Lung microvascular endothelial cell (primary cell): Measurements from ENCODE around the gene MBD3L2B. TPM values are rescaled to one million over a fixed set of nuclear protein-coding genes. Genes with fewer than 3 reads are reported as not detected.

Source experiments
- total RNA-seq: library from RNA; depleted of rRNA; stranded (reverse); fragments of >200 nt; gene quantifications from 2 replicates; pipeline ENCODE4 v1.2.1, GENCODE V29; 2014

The MBD3L2B gene
- total RNA-seq, 1 donor from 2014 or later: not detected

Other genes with a start within 250 kb of the MBD3L2B start
- 0.22 TPM in 1 of 2 replicates, not detected in the other for gene VAV1, start 248.7 kb downstream of the MBD3L2B start, total RNA-seq
- gene ADGRE1, start 133.9 kb downstream of the MBD3L2B start, total RNA-seq: not detected in 2 replicates
- not detected in 2 replicates for gene MBD3L5, start 9.1 kb upstream of the MBD3L2B start, total RNA-seq
- not detected in 2 replicates for gene MBD3L4, start 18.7 kb upstream of the MBD3L2B start, total RNA-seq
- not detected in 2 replicates for gene MBD3L2, start 27.9 kb upstream of the MBD3L2B start, total RNA-seq
- not detected in 2 replicates for gene MBD3L3, start 37.2 kb upstream of the MBD3L2B start, total RNA-seq
- 10.0 and 17.5 TPM in 2 replicates for gene ZNF557, start 48.3 kb upstream of the MBD3L2B start, total RNA-seq